Peyer's patch (tissue), 4 donors: ENCODE measurements around the gene SPECC1L.
"Not testable (repeated sequence)": the region's sequence is repeated elsewhere in the genome, so short reads cannot be mapped to it uniquely, and the experiment has no call there.

Experiments
- CTCF ChIP-seq, 6 experiments: fragments of 450-650 bp in 4 of 6; fragments of 200-600 bp in 2 of 6; sonication (generic) in 1 of 6; IDR thresholded peaks; one replicate each; pipeline ENCODE4 v1.5.1; 2017 to 2019; ENCODE audit warnings: antibody characterized with exemption in 6 of 6, mild to moderate bottlenecking in 3 of 6, moderate library complexity in 1 of 6
- POLR2A ChIP-seq, 2 donors: fragments of 450-650 bp; IDR thresholded peaks; one replicate each; pipeline ENCODE4 v1.5.1; 2017; ENCODE audit warnings: antibody characterized with exemption in 2 of 2, mild to moderate bottlenecking in 2 of 2, moderate library complexity in 2 of 2

DNA sequence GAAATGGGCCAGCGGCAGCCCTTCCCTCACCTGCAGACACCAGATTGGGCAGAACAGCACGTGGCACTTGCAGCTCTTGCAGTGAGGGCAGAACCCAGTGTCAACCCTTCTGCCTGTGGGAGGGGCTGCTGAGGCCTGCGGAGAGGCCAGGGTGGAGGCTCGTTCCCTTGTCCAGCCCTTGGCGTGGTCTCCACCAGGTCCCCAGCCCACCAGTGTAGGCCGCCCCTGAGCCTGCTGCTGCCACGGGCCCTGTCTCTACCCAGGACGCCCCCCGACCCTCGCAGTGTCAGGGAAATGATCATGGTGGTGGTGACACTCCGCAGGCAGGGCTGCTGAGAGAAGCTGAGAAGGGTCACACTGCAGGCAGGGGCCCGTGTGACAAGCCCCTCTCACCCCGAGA is 14.5 kb upstream of the SPECC1L start:
- not testable (repeated sequence) for TF ChIP-seq CTCF, POLR2A (IDR thresholded peaks at IDR 0.05)
